Measurements from ENCODE around the gene KIF16B. TPM values are rescaled to one million over a fixed set of nuclear protein-coding genes. Genes with fewer than 3 reads are reported as not detected.

Gene KIF16B
- total and polyA plus RNA-seq, 10 of the 15 experiments (the other 5 are each of a cell fraction or from before 2014, with no cell fraction given), result 0.21 to 5.2 (median 3.0) TPM

DNA sequence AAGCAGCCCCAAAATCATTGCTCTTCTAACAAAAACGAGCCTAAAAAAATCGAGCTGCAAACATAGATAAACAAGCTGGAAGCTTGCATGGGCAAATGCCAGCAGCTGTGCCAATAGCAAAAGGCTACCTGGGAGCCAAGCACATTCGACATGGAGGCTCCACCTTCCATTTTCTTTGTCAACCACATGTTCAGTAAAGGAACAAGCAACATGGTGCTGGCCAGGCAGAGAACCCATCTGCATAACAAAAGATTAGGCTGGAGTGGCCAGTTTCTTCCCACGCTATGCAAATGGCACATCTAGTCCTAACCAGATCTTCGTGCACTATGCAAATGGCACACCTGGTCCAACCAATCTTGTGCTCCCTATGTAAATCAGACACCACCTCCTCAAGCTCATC is 110.5 kb downstream of the KIF16B start:
- no TSS peak for BruUV-seq (replicated peaks)
- Histone ChIP-seq H3K27me3 (replicated peaks in 1 of 2; ENCODE audit: control insufficient read depth in 2 of 2, insufficient read depth in 2 of 2, low read length in 1 of 2) (no peaks in the 10 kb centered on the region), H3K79me2 (ENCODE audit: control insufficient read depth, insufficient read depth, low read length) (no peaks in the 10 kb centered on the region), H3K4me3 (no peak overlapping the region), H3K4me1 (ENCODE audit: control insufficient read depth, insufficient read depth, low read length) (no peaks in the 10 kb centered on the region), H4K20me1 (ENCODE audit: control insufficient read depth, insufficient read depth) (no peaks in the 10 kb centered on the region), H3K9ac (ENCODE audit: control insufficient read depth, insufficient read depth, low read length) (no peak overlapping the region), H2AFZ (ENCODE audit: control insufficient read depth, low read depth, low read length) (no peak overlapping the region), H3K4me2 (ENCODE audit: control insufficient read depth, insufficient read depth) (no peak overlapping the region), H3K9me3 (replicated peaks; ENCODE audit: control insufficient read depth, insufficient read depth, low read length) (peaks cover 2% of the 10 kb centered on the region; the same call in 2 of the 3 replicates), H3K36me3 (ENCODE audit: control insufficient read depth in 2 of 2, insufficient read depth in 2 of 2, low read length in 1 of 2) (no peaks in the 10 kb centered on the region), H3K27ac (ENCODE audit: control insufficient read depth, insufficient read depth) (no peak overlapping the region)
- DNase-seq (ENCODE audit: low read depth, low spot score), result no peak
- CTCF ChIA-PET, result interaction anchor here (1.6 kb wide), 1 partner anchor 13 kb away, joined by 8 read pairs; no protein-coding TSS in a partner anchor
- POLR2A ChIA-PET, result no interaction called here
- TF ChIP-seq GABPA (IDR thresholded peaks at IDR 0.05; ENCODE audit: low read depth), result no peak
- ATAC-seq, result no peak
- SMC1A ChIA-PET (ENCODE audit: uncharacterized antibody, unreplicated experiment), result interaction anchor here (1.1 kb wide), 1 partner anchor 13 kb away, joined by 3 read pairs; no protein-coding TSS in a partner anchor
- RAD21 ChIA-PET (ENCODE audit: unreplicated experiment), result no interaction called here
- FAIRE-seq, result no peak
- 22% methylated on average over 5 of the region's 5 CpGs for WGBS (ENCODE audit: insufficient coverage, insufficient replicate concordance, low lambda C conversion rate, missing lambda C conversion rate)
- in situ Hi-C loops (cut with MboI), result no loop called here
- intact Hi-C loops (cut with micrococcal nuclease; ENCODE audit: unreplicated experiment), result no loop called here

DNA sequence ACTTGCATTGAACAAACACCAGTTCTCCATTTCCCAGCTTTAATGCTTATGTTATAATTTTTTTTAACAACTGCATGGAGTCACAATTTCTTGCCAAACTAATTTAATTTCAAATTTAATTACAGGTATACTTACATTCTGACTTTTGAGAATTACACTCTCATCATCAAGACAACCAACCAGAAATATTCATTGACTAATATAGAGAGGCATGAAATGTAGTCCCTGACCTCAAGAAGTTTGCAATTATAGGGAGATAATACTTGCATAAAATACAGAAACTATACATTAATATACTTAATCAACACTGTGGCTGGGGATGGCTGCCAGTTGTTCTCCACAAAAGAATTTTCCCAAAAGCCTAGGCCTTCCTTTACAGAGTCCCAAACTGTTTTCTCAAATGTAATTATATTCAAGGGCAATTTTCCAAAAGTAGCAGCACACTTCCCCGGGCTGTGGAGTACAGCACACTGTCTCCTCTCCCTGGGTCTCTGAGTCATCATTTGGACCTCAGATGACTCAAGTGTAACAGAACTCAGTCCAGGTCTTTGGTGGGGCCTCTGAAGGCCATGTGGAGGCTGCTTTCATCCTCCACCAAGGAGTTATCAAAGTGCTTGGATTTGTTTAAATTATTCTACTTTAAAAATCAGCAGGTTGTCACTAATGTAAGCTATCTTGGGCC is 114.1 kb downstream of the KIF16B start:
- in situ Hi-C loops (cut with MboI), result no loop called here
- ChIA-PET SMC1A (ENCODE audit: uncharacterized antibody, unreplicated experiment) (no interaction called here), POLR2A (no interaction called here), RAD21 (ENCODE audit: unreplicated experiment) (no interaction called here), CTCF (no interaction called here)
- no peaks in the 10 kb centered on the region for H3K36me3 ChIP-seq (ENCODE audit: control insufficient read depth in 2 of 2, insufficient read depth in 2 of 2, low read length in 1 of 2)
- no peak for DNase-seq (ENCODE audit: low read depth, low spot score)
- H3K4me3 ChIP-seq, result no peak overlapping the region
- no peak for ATAC-seq
- no peaks in the 10 kb centered on the region for H3K27me3 ChIP-seq (replicated peaks in 1 of 2; ENCODE audit: control insufficient read depth in 2 of 2, insufficient read depth in 2 of 2, low read length in 1 of 2)
- intact Hi-C loops (cut with micrococcal nuclease; ENCODE audit: unreplicated experiment), result no loop called here
- no peak for FAIRE-seq
- no peaks in the 10 kb centered on the region for H3K4me1 ChIP-seq (ENCODE audit: control insufficient read depth, insufficient read depth, low read length)
- no peaks in the 10 kb centered on the region for H3K9me3 ChIP-seq (replicated peaks; ENCODE audit: control insufficient read depth, insufficient read depth, low read length)
- WGBS (ENCODE audit: insufficient coverage, insufficient replicate concordance, low lambda C conversion rate, missing lambda C conversion rate), result 90% methylated on average over 1 of the region's 1 CpG
- no peaks in the 10 kb centered on the region for H4K20me1 ChIP-seq (ENCODE audit: control insufficient read depth, insufficient read depth)
- BruUV-seq (replicated peaks), result no TSS peak
- no peaks in the 10 kb centered on the region for H3K79me2 ChIP-seq (ENCODE audit: control insufficient read depth, insufficient read depth, low read length)
- TF ChIP-seq BACH1 (IDR thresholded peaks at IDR 0.05; ENCODE audit: borderline replicate concordance) (no peak), HDAC2 (IDR thresholded peaks at IDR 0.05) (no peak), ZNF622 (IDR thresholded peaks at IDR 0.05) (no peak), POLR2A (IDR thresholded peaks at IDR 0.05; ENCODE audit: low read depth, low read length) (no peak), CHD4 (IDR thresholded peaks at IDR 0.05) (no peak), HCFC1 (IDR thresholded peaks at IDR 0.05; ENCODE audit: low read length) (no peak), YY1 (IDR thresholded peaks at IDR 0.05; ENCODE audit: low read depth, low read length) (no peak), YBX1 (IDR thresholded peaks at IDR 0.05) (no peak), IKZF1 (conservative IDR thresholded peaks at IDR 0.05) (no peak), SPI1 (IDR thresholded peaks at IDR 0.05; ENCODE audit: borderline replicate concordance, insufficient read depth, low read depth, low read length) (no peak), MXI1 (IDR thresholded peaks at IDR 0.05; ENCODE audit: low read depth, low read length) (no peak), SP1 (IDR thresholded peaks at IDR 0.05; ENCODE audit: low read depth, low read length) (no peak), ZNF207 (IDR thresholded peaks at IDR 0.05; ENCODE audit: borderline replicate concordance) (no peak), EZH2 (IDR thresholded peaks at IDR 0.05; ENCODE audit: borderline replicate concordance, control insufficient read depth, low read depth, low read length) (no peak), RAD51 (IDR thresholded peaks at IDR 0.05) (no peak)
- TF ChIP-seq, protein P1, sequence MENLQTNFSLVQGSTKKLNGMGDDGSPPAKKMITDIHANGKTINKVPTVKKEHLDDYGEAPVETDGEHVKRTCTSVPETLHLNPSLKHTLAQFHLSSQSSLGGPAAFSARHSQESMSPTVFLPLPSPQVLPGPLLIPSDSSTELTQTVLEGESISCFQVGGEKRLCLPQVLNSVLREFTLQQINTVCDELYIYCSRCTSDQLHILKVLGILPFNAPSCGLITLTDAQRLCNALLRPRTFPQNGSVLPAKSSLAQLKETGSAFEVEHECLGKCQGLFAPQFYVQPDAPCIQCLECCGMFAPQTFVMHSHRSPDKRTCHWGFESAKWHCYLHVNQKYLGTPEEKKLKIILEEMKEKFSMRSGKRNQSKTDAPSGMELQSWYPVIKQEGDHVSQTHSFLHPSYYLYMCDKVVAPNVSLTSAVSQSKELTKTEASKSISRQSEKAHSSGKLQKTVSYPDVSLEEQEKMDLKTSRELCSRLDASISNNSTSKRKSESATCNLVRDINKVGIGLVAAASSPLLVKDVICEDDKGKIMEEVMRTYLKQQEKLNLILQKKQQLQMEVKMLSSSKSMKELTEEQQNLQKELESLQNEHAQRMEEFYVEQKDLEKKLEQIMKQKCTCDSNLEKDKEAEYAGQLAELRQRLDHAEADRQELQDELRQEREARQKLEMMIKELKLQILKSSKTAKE (IDR thresholded peaks at IDR 0.05; ENCODE audit: low read depth, poor library complexity, severe bottlenecking), result no peak
- H3K4me2 ChIP-seq (ENCODE audit: control insufficient read depth, insufficient read depth), result no peak overlapping the region
- H3K9ac ChIP-seq (ENCODE audit: control insufficient read depth, insufficient read depth, low read length), result no peak overlapping the region
- H3K27ac ChIP-seq (ENCODE audit: control insufficient read depth, insufficient read depth), result no peak overlapping the region
- H2AFZ ChIP-seq (ENCODE audit: control insufficient read depth, low read depth, low read length), result no peak overlapping the region

Measured in GM12878 (cell line).